Smooth muscle cell (in vitro differentiated cells): ENCODE data around the gene APELA. TPM values are rescaled to one million over a fixed set of nuclear protein-coding genes. Genes with fewer than 3 reads are reported as not detected.
"Not testable (repeated sequence)": the region's sequence is repeated elsewhere in the genome, so short reads cannot be mapped to it uniquely, and the experiment has no call there.

Experiments
- DNase-seq: peaks from one replicate; lab custom pipeline; 2025; ENCODE audit not compliant: unreplicated experiment; lab: John Stamatoyannopoulos, UW
- H2AFZ ChIP-seq: fragments of 200-600 bp; sonication (generic); 2 replicates; pipeline ENCODE4 v1.6.0; 2016; ENCODE audit warnings: antibody characterized with exemption, low read depth, mild to moderate bottlenecking
- H3F3A ChIP-seq: fragments of 200-600 bp; sonication (generic); 2 replicates; pipeline ENCODE4 v1.6.0; 2017; ENCODE audit warnings: antibody characterized with exemption, low read depth
- H3K27ac ChIP-seq: fragments of 200-600 bp; sonication (generic); 2 replicates; pipeline ENCODE4 v1.5.1; 2016; ENCODE audit warnings: low read depth, mild to moderate bottlenecking
- H3K27me3 ChIP-seq: fragments of 200-600 bp; sonication (generic); 2 replicates; pipeline ENCODE4 v1.6.1; 2016; ENCODE audit warnings: low read depth, mild to moderate bottlenecking
- H3K36me3 ChIP-seq: fragments of 200-600 bp; sonication (generic); 2 replicates; pipeline ENCODE4 v1.5.1; 2016; ENCODE audit warnings: low read depth
- H3K4me1 ChIP-seq: fragments of 200-600 bp; sonication (generic); 2 replicates; pipeline ENCODE4 v1.5.1; 2016; ENCODE audit warnings: low read depth
- H3K4me2 ChIP-seq: fragments of 200-600 bp; sonication (generic); 2 replicates; pipeline ENCODE4 v1.6.0; 2016; ENCODE audit warnings: mild to moderate bottlenecking
- H3K4me3 ChIP-seq: fragments of 200-600 bp; sonication (generic); 2 replicates; pipeline ENCODE4 v1.5.1; 2016; ENCODE audit warnings: mild to moderate bottlenecking
- H3K79me2 ChIP-seq: fragments of 200-600 bp; sonication (generic); 2 replicates; pipeline ENCODE4 v1.6.0; 2016; ENCODE audit warnings: low read depth, mild to moderate bottlenecking
- H3K9ac ChIP-seq: fragments of 200-600 bp; sonication (generic); 2 replicates; pipeline ENCODE4 v1.6.0; 2016; ENCODE audit warnings: low read depth
- H3K9me3 ChIP-seq: fragments of 200-600 bp; sonication (generic); replicated peaks from 2 replicates; pipeline ENCODE4 v1.5.1; 2016; ENCODE audit warnings: low read depth
- H4K20me1 ChIP-seq: fragments of 200-600 bp; sonication (generic); 2 replicates; pipeline ENCODE4 v1.6.0; 2016; ENCODE audit warnings: low read depth
- CTCF ChIP-seq: fragments of 200-600 bp; sonication (generic); IDR thresholded peaks from 2 replicates; pipeline ENCODE4 v1.5.1; 2017; ENCODE audit warnings: borderline replicate concordance, mild to moderate bottlenecking, antibody characterized with exemption; ENCODE audit not compliant: insufficient read depth, poor library complexity, severe bottlenecking
- WGBS: methylation state at CpG from one replicate; pipeline ENCODE4 v1.1.7; 2016; ENCODE audit warnings: low lambda C conversion rate; 5-methylcytosine and 5-hydroxymethylcytosine counted together
- polyA plus RNA-seq: library from polyadenylated mRNA; unstranded; fragments of >200 nt; fragmentation: Nextera tagmentation; extraction: Ambion mirVana; gene quantifications from 2 replicates; pipeline ENCODE4 v1.2.1, GENCODE V29; 2016
- total RNA-seq: library from RNA; depleted of rRNA; stranded (reverse); fragments of >200 nt; gene quantifications from 2 replicates; pipeline ENCODE4 v1.2.3, GENCODE V29; 2014

APELA gene
- total and polyA plus RNA-seq, 2 experiments from 2014 or later: 0.09 TPM; not detected in 1

- no peak overlapping the region for H3K9ac ChIP-seq
- H3K4me1 ChIP-seq: no peaks in the 10 kb centered on the region
- no peaks in the 10 kb centered on the region for H3K36me3 ChIP-seq
- no peak for DNase-seq
- H3F3A ChIP-seq: no peaks in the 10 kb centered on the region
- H2AFZ ChIP-seq: no peak overlapping the region
- H4K20me1 ChIP-seq: no peaks in the 10 kb centered on the region
- no peaks in the 10 kb centered on the region for H3K79me2 ChIP-seq
- H3K4me2 ChIP-seq: no peak overlapping the region
- H3K4me3 ChIP-seq: no peak overlapping the region
- H3K9me3 ChIP-seq: no peaks in the 10 kb centered on the region
- H3K27me3 ChIP-seq: no peaks in the 10 kb centered on the region
- no peak for TF ChIP-seq CTCF
- no peak overlapping the region for H3K27ac ChIP-seq
- 82% methylated on average over 1 of the region's 1 CpG for WGBS
Measured at GRCh38 chr4:164935363-164935762, 58.4 kb downstream of the APELA start.

GRCh38 chr4:164935865-164936606, 59.1 kb downstream of the APELA start:
- not testable (repeated sequence) for DNase-seq, H3K9ac ChIP-seq, H3K36me3 ChIP-seq, H3K27me3 ChIP-seq, H3K4me1 ChIP-seq, H3K9me3 ChIP-seq, H4K20me1 ChIP-seq, H3K27ac ChIP-seq, H3F3A ChIP-seq, H2AFZ ChIP-seq, H3K79me2 ChIP-seq, H3K4me2 ChIP-seq, H3K4me3 ChIP-seq
- WGBS: 89% methylated on average over 9 of the region's 9 CpGs

- H3K4me2 ChIP-seq: no peak overlapping the region
- no peak for DNase-seq
- no peaks in the 10 kb centered on the region for H3K9me3 ChIP-seq
- no peaks in the 10 kb centered on the region for H3K79me2 ChIP-seq
- H4K20me1 ChIP-seq: no peaks in the 10 kb centered on the region
- H3F3A ChIP-seq: no peaks in the 10 kb centered on the region
- H3K4me1 ChIP-seq: no peaks in the 10 kb centered on the region
- H3K36me3 ChIP-seq: no peaks in the 10 kb centered on the region
- no peak for TF ChIP-seq CTCF
- no peak overlapping the region for H2AFZ ChIP-seq
- no peaks in the 10 kb centered on the region for H3K27me3 ChIP-seq
- no peak overlapping the region for H3K27ac ChIP-seq
- H3K9ac ChIP-seq: no peak overlapping the region
- no peak overlapping the region for H3K4me3 ChIP-seq
Measured at GRCh38 chr4:164937576-164938270, 60.7 kb downstream of the APELA start.

- TF ChIP-seq CTCF: no peak
- Histone ChIP-seq H3K9ac (no peak overlapping the region), H3K4me2 (no peak overlapping the region), H3F3A (no peaks in the 10 kb centered on the region), H3K4me1 (no peaks in the 10 kb centered on the region), H3K4me3 (no peak overlapping the region), H2AFZ (no peak overlapping the region), H4K20me1 (no peaks in the 10 kb centered on the region), H3K36me3 (no peaks in the 10 kb centered on the region), H3K79me2 (no peaks in the 10 kb centered on the region), H3K27ac (no peak overlapping the region), H3K9me3 (no peaks in the 10 kb centered on the region), H3K27me3 (no peaks in the 10 kb centered on the region)
- WGBS: 80% methylated on average over 9 of the region's 9 CpGs
- no peak for DNase-seq
Measured at GRCh38 chr4:164943192-164943591, 66.2 kb downstream of the APELA start.
